ENCODE results near the gene LXN.

The LXN gene

GRCh38 chr3:158683230-158683962, 10.9 kb upstream of the LXN start:
- no peak overlapping the region for H3K27ac ChIP-seq
- H3K4me1 ChIP-seq (ENCODE audit: control insufficient read depth in 1 of 2, insufficient read depth in 1 of 2, low read depth in 1 of 2, low read length in 1 of 2), result no peaks in the 10 kb centered on the region
- peaks cover 5% of the 10 kb centered on the region for H3K36me3 ChIP-seq
- H3K9me3 ChIP-seq, result no peaks in the 10 kb centered on the region
- no peaks in the 10 kb centered on the region for H3K27me3 ChIP-seq
- no peak overlapping the region for H3K4me3 ChIP-seq (ENCODE audit: low read depth in 1 of 2, low read length in 1 of 2)
- TF ChIP-seq CTCF (IDR thresholded peaks at IDR 0.05), result no peak

GRCh38 chr3:158680861-158681260, 8.4 kb upstream of the LXN start:
- H3K36me3 ChIP-seq, result peaks cover 7% of the 10 kb centered on the region
- TF ChIP-seq CTCF (IDR thresholded peaks at IDR 0.05), result no peak
- no peaks in the 10 kb centered on the region for H3K27me3 ChIP-seq

GRCh38 chr3:158679547-158680000, 7.1 kb upstream of the LXN start:
- Histone ChIP-seq H3K4me1 (ENCODE audit: control insufficient read depth in 1 of 2, insufficient read depth in 1 of 2, low read depth in 1 of 2, low read length in 1 of 2) (no peaks in the 10 kb centered on the region), H3K36me3 (peaks cover 7% of the 10 kb centered on the region), H3K4me3 (ENCODE audit: low read depth in 1 of 2, low read length in 1 of 2) (no peak overlapping the region), H3K9me3 (no peaks in the 10 kb centered on the region), H3K27me3 (no peaks in the 10 kb centered on the region), H3K27ac (no peak overlapping the region)
- TF ChIP-seq CTCF (IDR thresholded peaks at IDR 0.05), result no peak

More at GRCh38 chr3:158680861-158681260, 8.4 kb upstream of the LXN start:
- Histone ChIP-seq H3K9me3 (no peaks in the 10 kb centered on the region), H3K4me3 (ENCODE audit: low read depth in 1 of 2, low read length in 1 of 2) (no peak overlapping the region), H3K4me1 (ENCODE audit: control insufficient read depth in 1 of 2, insufficient read depth in 1 of 2, low read depth in 1 of 2, low read length in 1 of 2) (no peaks in the 10 kb centered on the region), H3K27ac (no peak overlapping the region)

GRCh38 chr3:158678687-158679086, 6.2 kb upstream of the LXN start:
- Histone ChIP-seq H3K27me3 (no peaks in the 10 kb centered on the region), H3K36me3 (peaks cover 4% of the 10 kb centered on the region), H3K9me3 (no peaks in the 10 kb centered on the region), H3K4me3 (ENCODE audit: low read depth in 1 of 2, low read length in 1 of 2) (no peak overlapping the region), H3K27ac (no peak overlapping the region), H3K4me1 (ENCODE audit: control insufficient read depth in 1 of 2, insufficient read depth in 1 of 2, low read depth in 1 of 2, low read length in 1 of 2) (no peaks in the 10 kb centered on the region)
- no peak for TF ChIP-seq CTCF (IDR thresholded peaks at IDR 0.05)

GRCh38 chr3:158671821-158672214, 630 bp downstream of the LXN start:
- H3K4me3 ChIP-seq (ENCODE audit: low read depth in 1 of 2, low read length in 1 of 2), result peak overlapping the region; percentile 79 to 83
- H3K36me3 ChIP-seq, result peaks cover 26% of the 10 kb centered on the region
- H3K27ac ChIP-seq, result peak overlapping the region; percentile 89
- H3K9me3 ChIP-seq, result no peaks in the 10 kb centered on the region
- peaks cover 14 to 20% of the 10 kb centered on the region in 2 experiments for H3K4me1 ChIP-seq (ENCODE audit: control insufficient read depth in 1 of 2, insufficient read depth in 1 of 2, low read depth in 1 of 2, low read length in 1 of 2)
- TF ChIP-seq CTCF (IDR thresholded peaks at IDR 0.05), result no peak
- H3K27me3 ChIP-seq, result no peaks in the 10 kb centered on the region

Data from neutrophil (primary cell).